ENCODE results near the gene LMOD2.

The LMOD2 gene

DNA sequence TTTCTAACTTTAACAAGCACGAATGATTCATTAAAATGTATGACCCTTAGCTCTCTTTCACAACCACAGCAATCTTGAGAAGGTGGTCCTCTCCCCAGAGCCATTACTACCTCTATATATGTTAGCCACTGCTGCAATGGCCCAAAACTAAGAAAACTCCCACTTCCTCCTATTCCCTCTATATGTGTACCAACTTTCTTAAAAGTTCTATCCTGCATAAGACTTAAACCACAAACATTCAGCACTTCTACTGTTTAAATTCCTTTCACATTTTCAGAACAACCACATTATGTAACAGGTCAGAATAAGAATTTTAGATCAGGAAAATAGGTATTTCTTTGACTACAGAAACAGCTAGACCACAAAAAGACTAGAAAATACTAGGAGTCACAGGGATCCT, 57.0 kb downstream of the LMOD2 start:
- TF ChIP-seq, protein P1, sequence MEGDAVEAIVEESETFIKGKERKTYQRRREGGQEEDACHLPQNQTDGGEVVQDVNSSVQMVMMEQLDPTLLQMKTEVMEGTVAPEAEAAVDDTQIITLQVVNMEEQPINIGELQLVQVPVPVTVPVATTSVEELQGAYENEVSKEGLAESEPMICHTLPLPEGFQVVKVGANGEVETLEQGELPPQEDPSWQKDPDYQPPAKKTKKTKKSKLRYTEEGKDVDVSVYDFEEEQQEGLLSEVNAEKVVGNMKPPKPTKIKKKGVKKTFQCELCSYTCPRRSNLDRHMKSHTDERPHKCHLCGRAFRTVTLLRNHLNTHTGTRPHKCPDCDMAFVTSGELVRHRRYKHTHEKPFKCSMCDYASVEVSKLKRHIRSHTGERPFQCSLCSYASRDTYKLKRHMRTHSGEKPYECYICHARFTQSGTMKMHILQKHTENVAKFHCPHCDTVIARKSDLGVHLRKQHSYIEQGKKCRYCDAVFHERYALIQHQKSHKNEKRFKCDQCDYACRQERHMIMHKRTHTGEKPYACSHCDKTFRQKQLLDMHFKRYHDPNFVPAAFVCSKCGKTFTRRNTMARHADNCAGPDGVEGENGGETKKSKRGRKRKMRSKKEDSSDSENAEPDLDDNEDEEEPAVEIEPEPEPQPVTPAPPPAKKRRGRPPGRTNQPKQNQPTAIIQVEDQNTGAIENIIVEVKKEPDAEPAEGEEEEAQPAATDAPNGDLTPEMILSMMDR (IDR thresholded peaks at IDR 0.05; ENCODE audit: low read depth, low read length, missing control alignments), result no peak
- in situ Hi-C loops (cut with HindIII; ENCODE audit: low sequenced_read_pairs), result no loop called here
- peak; percentile 66 for DNase-seq (ENCODE audit: low read depth)
- H3K4me3 ChIP-seq (ENCODE audit: low read depth, low read length), result no peak overlapping the region

All from astrocyte of the cerebellum (primary cell).